ENCODE results near the gene RFC2. TPM values are rescaled to one million over a fixed set of nuclear protein-coding genes. Genes with fewer than 3 reads are reported as not detected.
"Not testable (repeated sequence)": the region's sequence is repeated elsewhere in the genome, so short reads cannot be mapped to it uniquely, and the experiment has no call there.

RFC2 gene
- total RNA-seq, 2 experiments from 2014 or later = 52.2 to 62.9 TPM

DNA sequence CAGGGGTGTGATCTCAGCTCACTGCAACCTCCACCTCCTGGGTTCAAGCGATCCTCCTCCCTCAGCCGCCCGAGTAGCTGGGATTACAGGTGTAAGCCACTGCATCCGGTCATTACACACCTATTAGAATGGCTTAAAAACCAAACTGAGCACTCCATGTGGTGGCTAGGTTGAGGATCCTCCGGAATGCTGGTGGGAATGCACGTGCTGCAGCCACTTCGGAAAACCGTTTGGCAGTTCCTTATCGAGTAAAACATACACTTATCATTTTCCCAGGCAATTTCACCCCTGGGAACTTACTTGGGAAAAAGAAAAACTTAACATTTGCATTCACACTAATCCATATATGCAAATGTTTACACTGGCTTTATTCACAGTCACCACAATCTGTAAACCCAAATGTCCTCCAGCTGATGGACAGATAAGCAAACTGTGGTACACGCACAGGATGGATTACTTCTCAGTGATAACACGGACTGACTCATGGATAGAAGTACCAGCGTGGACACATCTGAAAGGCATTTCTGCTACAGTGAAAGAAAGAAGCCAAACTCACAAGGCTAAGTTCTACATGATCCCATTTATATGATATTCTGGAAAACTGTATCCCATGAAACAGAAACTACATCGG is 20.4 kb downstream of the RFC2 start:
- no peaks in the 10 kb centered on the region for H3K27me3 Mint-ChIP-seq
- no peak overlapping the region for H3K4me3 Mint-ChIP-seq
- ChIA-PET CTCF (no interaction called here), POLR2A (no interaction called here)
- peaks cover 43% of the 10 kb centered on the region for H3K36me3 Mint-ChIP-seq (ENCODE audit: low read depth)
- H3K27ac Mint-ChIP-seq = no peak overlapping the region
- peaks cover 30% of the 10 kb centered on the region for H3K4me1 Mint-ChIP-seq
- no peaks in the 10 kb centered on the region for H3K9me3 Mint-ChIP-seq
- DNase-seq = no peak

DNA sequence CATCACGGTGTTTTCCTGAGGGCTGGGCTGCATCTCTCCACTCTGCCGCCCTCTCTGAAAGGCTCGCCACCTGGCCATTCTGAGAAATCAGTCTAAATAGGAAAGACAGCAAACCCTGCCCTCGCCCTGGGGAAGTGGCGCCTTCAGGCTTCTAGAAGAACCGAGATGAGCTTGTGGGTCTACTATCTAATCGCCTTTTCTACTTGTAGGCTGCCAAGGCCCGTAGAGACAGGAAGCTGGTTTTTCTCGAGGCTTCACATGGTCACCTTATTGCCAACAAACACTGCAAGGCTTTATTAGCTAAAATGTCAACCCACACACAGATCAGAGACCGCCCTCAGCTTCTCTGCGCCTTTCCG is 23.0 kb downstream of the RFC2 start:
- H3K4me3 Mint-ChIP-seq = no peak overlapping the region

DNA sequence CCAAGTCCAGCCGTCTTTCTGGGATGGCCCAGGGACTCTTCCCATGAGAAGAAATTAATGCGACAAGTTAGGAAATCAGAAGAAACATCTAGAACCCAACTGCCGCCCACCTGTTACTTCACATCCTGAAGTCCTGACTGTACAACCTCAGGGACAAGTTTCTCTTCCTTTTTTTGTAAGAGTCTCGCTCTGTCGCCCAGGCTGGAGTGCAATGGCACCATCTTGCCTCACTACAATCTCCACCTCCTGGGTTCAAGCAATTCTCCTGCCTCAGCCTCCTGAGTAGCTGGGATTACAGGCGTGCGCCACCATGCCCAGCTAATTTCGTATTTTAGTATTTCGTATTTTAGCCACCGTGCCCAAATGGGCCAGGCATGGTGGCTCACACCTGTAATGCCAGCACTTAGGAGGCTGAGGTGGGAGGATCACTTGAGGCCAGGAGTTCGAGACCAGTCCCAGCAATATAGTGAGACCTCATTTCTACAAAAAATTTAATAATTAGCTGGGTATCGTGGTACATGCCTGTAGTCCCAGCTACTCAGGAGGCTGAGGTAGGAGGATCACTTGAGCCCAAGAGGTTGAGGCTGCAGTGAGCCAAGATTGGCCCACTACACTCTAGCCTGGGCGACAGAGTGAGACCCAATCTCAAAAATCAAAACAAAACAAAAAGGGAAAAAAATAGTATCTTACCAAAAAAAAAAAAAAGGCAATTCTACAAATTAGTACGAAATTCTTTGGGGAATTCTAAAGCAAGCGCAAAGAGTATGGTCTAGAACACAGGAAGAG is 23.6 kb downstream of the RFC2 start:
- POLR2A ChIA-PET = interaction anchor here (0.9 kb wide), 1 partner anchor 18 kb away, joined by 4 read pairs; no protein-coding TSS in a partner anchor
- Mint-ChIP-seq H3K9me3 (no peaks in the 10 kb centered on the region), H3K4me1 (peaks cover 19% of the 10 kb centered on the region), H3K4me3 (no peak overlapping the region), H3K27ac (no peak overlapping the region), H3K36me3 (ENCODE audit: low read depth) (peaks cover 40% of the 10 kb centered on the region), H3K27me3 (no peaks in the 10 kb centered on the region)
- CTCF ChIA-PET = interaction anchor here (0.8 to 2.0 kb wide), 5 partner anchors 10 to 24 kb away, joined by 3 to 9 read pairs (median 3); partner anchors contain the start of gene RFC2
- DNase-seq = no peak

More for the DNA sequence above, 23.0 kb downstream of the RFC2 start:
- Mint-ChIP-seq H3K9me3 (no peaks in the 10 kb centered on the region), H3K27me3 (no peaks in the 10 kb centered on the region), H3K36me3 (ENCODE audit: low read depth) (peaks cover 39% of the 10 kb centered on the region), H3K27ac (no peak overlapping the region), H3K4me1 (peaks cover 22% of the 10 kb centered on the region)
- POLR2A ChIA-PET = interaction anchor here (0.9 kb wide), 1 partner anchor 17 kb away, joined by 4 read pairs; no protein-coding TSS in a partner anchor
- CTCF ChIA-PET = interaction anchor here (1.0 to 1.5 kb wide), 3 partner anchors 8 to 24 kb away, joined by 3 to 4 read pairs (median 3); partner anchors contain the start of gene RFC2
- no peak for DNase-seq

- H3K4me3 Mint-ChIP-seq = no peak overlapping the region
- DNase-seq = no peak
- H3K36me3 Mint-ChIP-seq (ENCODE audit: low read depth) = peaks cover 34% of the 10 kb centered on the region
- no peaks in the 10 kb centered on the region for H3K9me3 Mint-ChIP-seq
- ChIA-PET CTCF (interaction anchor here (0.6 to 2.0 kb wide), 3 partner anchors 21 to 33 kb away, joined by 3 to 9 read pairs (median 3); no protein-coding TSS in a partner anchor), POLR2A (no interaction called here)
- no peaks in the 10 kb centered on the region for H3K27me3 Mint-ChIP-seq
- H3K4me1 Mint-ChIP-seq = peaks cover 14% of the 10 kb centered on the region
- no peak overlapping the region for H3K27ac Mint-ChIP-seq
Measured at GRCh38 chr7:74228951-74229900, 25.0 kb downstream of the RFC2 start.

DNA sequence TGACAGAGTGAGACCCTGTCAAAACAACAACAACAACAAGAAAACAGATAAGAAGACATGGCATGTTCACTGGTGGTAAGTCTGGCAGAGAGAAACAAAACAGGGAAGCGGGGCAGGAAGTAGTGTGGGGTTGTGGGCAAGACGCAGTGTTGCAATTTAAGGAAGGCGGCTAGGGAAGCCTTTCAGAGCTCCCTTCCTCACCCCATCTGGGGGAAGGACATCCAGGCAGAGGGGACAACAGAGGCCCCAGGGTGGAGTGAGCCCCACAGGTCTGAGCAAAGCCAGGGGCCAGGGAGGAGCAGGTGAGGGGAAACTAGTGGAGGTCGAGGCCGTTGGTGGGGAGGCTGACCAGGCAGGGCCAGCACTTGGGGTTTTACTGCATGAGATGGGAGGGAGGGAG is 27.6 kb downstream of the RFC2 start:
- ChIA-PET CTCF (interaction anchor here (0.6 to 1.9 kb wide), 4 partner anchors 8 to 1503 kb away, joined by 3 to 5 read pairs (median 4); no protein-coding TSS in a partner anchor), POLR2A (no interaction called here)
- Mint-ChIP-seq H3K4me1 (peaks cover 14% of the 10 kb centered on the region), H3K9me3 (no peaks in the 10 kb centered on the region), H3K27me3 (no peaks in the 10 kb centered on the region), H3K27ac (peak overlapping the region; percentile 83), H3K4me3 (no peak overlapping the region), H3K36me3 (ENCODE audit: low read depth) (peaks cover 25% of the 10 kb centered on the region)
- no peak for DNase-seq

GRCh38 chr7:74225400-74225799 is 28.8 kb downstream of the RFC2 start:
- Mint-ChIP-seq H3K27me3 (no peaks in the 10 kb centered on the region), H3K4me1 (peaks cover 10% of the 10 kb centered on the region), H3K4me3 (no peak overlapping the region), H3K36me3 (ENCODE audit: low read depth) (peaks cover 18% of the 10 kb centered on the region), H3K27ac (no peak overlapping the region), H3K9me3 (no peaks in the 10 kb centered on the region)
- DNase-seq = no peak
- POLR2A ChIA-PET = no interaction called here
- CTCF ChIA-PET = no interaction called here

GRCh38 chr7:74224907-74225306 is 29.3 kb downstream of the RFC2 start:
- H3K36me3 Mint-ChIP-seq (ENCODE audit: low read depth) = peaks cover 18% of the 10 kb centered on the region
- POLR2A ChIA-PET, CTCF ChIA-PET, DNase-seq, H3K9me3 Mint-ChIP-seq, H3K4me3 Mint-ChIP-seq, H3K27me3 Mint-ChIP-seq, H3K4me1 Mint-ChIP-seq, H3K27ac Mint-ChIP-seq: not testable (repeated sequence)

DNA sequence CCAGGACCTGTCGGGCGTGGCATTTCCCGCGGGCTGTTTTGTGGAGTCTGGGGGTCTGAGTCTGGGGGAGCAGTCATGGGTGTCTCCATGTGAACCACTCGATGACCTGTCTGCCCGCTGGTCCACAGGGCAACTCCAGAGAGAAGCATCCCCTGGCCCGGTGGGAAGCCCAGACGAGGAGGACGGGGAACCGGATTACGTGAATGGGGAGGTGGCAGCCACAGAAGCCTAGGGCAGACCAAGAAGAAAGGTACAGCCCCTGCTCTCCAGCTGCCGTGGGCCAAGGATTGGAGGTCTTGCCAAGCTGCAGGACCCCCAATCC is 29.7 kb downstream of the RFC2 start:
- CTCF ChIA-PET = no interaction called here
- POLR2A ChIA-PET = no interaction called here
- H3K27me3 Mint-ChIP-seq = no peaks in the 10 kb centered on the region
- peaks cover 10% of the 10 kb centered on the region for H3K4me1 Mint-ChIP-seq
- H3K27ac Mint-ChIP-seq = no peak overlapping the region
- H3K9me3 Mint-ChIP-seq = no peaks in the 10 kb centered on the region
- no peak for DNase-seq
- H3K4me3 Mint-ChIP-seq = no peak overlapping the region
- H3K36me3 Mint-ChIP-seq (ENCODE audit: low read depth) = peaks cover 17% of the 10 kb centered on the region

DNA sequence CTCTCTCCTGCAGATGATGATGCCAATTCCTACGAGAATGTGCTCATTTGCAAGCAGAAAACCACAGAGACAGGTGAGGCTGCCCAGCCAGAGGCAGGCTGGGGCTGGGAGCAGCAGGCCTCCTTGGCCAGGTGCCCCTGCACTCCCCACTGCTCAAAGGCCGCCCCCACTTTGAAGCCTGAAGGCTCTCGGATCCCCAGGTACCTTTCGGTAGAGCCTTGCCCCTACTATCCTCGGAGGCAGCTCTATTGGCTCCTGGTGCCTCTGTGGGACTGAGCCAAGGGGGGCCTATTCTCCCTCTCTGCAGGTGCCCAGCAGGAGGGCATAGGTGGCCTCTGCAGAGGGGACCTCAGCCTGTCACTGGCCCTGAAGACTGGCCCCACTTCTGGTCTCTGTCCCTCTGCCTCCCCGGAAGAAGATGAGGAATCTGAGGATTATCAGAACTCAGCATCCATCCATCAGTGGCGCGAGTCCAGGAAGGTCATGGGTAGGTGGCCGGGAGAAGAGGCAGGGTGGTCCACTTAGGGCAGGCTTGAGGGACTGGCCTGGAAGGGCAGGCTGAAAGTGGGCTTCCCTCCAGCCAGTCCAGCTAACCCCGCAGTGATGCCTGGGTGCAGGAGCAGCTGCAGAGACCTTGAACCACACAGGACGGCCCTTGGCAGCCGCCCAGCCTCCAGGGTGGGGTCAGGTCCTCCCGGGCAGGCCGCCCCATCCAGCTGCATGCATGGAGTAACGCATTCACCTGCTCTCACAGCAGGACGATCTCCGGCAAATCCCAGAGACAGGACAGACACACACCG is 30.3 kb downstream of the RFC2 start:
- H3K27ac Mint-ChIP-seq = no peak overlapping the region
- POLR2A ChIA-PET = no interaction called here

DNA sequence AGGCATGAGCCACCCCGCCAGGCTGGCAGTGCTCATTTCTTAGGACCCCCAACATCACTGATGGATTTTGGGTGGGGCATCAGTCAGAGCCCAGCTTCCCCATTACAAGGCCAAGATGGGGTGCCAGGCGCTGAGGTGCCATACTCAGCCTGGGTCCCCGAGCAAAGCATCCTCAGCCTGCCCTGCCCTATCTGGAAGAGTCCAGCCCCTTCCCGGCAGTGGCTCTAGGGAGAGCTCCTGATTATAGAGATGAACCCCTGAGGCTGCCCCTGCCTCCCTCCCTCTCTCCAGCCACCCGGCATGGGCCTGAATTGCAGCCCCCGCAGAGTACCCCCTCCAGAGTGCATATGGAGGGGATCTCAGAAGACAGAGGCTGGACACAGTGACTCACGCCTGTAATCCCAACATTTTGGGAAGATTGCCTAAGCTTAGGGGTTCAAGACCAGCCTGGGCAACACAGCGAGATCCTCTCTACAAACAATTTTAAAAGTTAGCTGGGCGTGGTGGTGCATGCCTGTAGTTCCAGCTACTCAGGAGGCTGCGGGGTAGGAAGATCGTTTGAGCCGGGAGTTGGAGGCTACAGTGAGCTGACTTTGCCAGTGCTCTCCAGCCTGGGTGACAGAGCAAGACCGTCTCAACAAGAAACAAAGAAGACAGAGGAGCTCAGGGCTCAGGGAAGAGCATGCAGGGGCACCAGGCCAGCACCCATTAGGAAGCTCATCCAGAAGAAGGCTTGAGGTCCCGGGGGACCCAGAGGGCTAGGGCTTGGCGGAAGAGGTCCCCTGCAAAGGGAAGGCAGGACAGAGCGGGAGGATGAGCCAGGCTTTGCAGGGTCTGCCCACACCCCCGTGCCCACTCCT is 31.1 kb downstream of the RFC2 start:
- ChIA-PET POLR2A (no interaction called here), CTCF (interaction anchor here (1.2 to 1.5 kb wide), 4 partner anchors 9 to 178 kb away, joined by 3 to 6 read pairs (median 3); no protein-coding TSS in a partner anchor)
- Mint-ChIP-seq H3K27me3 (no peaks in the 10 kb centered on the region), H3K4me3 (no peak overlapping the region), H3K27ac (peak overlapping the region; percentile 43), H3K4me1 (peaks cover 13% of the 10 kb centered on the region), H3K9me3 (no peaks in the 10 kb centered on the region), H3K36me3 (ENCODE audit: low read depth) (peaks cover 15% of the 10 kb centered on the region)
- no peak for DNase-seq

More for the DNA sequence above, 30.3 kb downstream of the RFC2 start:
- H3K9me3 Mint-ChIP-seq = no peaks in the 10 kb centered on the region
- H3K4me3 Mint-ChIP-seq = no peak overlapping the region
- H3K4me1 Mint-ChIP-seq = peaks cover 10% of the 10 kb centered on the region
- no peaks in the 10 kb centered on the region for H3K27me3 Mint-ChIP-seq
- CTCF ChIA-PET = interaction anchor here (1.2 to 1.5 kb wide), 3 partner anchors 17 to 177 kb away, joined by 3 to 6 read pairs (median 3); no protein-coding TSS in a partner anchor
- no peak for DNase-seq
- H3K36me3 Mint-ChIP-seq (ENCODE audit: low read depth) = peaks cover 13% of the 10 kb centered on the region

DNA sequence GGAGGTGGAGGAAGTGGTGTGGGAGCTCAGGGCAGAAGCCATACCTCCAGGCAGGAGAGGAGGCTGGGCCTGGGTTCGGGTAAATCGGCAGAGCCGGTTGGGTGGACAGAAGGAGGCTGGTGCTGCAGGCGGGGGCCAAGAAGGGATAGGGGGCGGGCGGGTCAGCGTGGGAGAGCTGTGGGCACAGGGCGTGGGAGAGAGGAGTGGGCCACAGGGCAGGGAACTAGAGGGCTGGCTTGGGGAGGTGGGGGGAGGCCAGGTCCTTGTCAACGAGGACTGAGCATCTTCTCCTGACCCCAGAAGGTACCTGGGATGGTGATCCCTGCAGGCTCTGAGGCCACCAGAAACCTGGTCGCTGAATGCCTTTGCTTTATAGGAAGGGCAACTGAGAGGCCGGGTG is 32.5 kb downstream of the RFC2 start:
- Mint-ChIP-seq H3K4me1 (peaks cover 23% of the 10 kb centered on the region), H3K27ac (peak overlapping the region; percentile 31), H3K36me3 (ENCODE audit: low read depth) (peaks cover 15% of the 10 kb centered on the region), H3K4me3 (no peak overlapping the region), H3K27me3 (no peaks in the 10 kb centered on the region), H3K9me3 (no peaks in the 10 kb centered on the region)
- DNase-seq = no peak
- ChIA-PET CTCF (no interaction called here), POLR2A (no interaction called here)

Data from activated CD4-positive, alpha-beta T cell treated with anti-CD3 and anti-CD28 coated beads, Interleukin-2, amount 10 ng/mL, durations not matched to agents 7 days and 5 days (primary cell).